T-helper 2 cell treated with Interferon-gamma antibody and Interleukin-4, amounts not matched to agents 100 ng/mL and 5 ng/mL, for 36 hours (primary cell): ENCODE measurements around the gene HEPACAM. TPM values are rescaled to one million over a fixed set of nuclear protein-coding genes. Genes with fewer than 3 reads are reported as not detected.
"Not testable (repeated sequence)": the region's sequence is repeated elsewhere in the genome, so short reads cannot be mapped to it uniquely, and the experiment has no call there.

Experiments used
- intact Hi-C: fragments of 100-400 bp; cut with micrococcal nuclease; formaldehyde crosslinking; loops from one replicate; pipeline ENCODE4 v1.15.1; 2023
- total RNA-seq: library from RNA; stranded (reverse); gene quantifications from 2 replicates; pipeline ENCODE4 v1.2.3, GENCODE V29; 2022

The HEPACAM gene
- not detected in 2 replicates for total RNA-seq

DNA sequence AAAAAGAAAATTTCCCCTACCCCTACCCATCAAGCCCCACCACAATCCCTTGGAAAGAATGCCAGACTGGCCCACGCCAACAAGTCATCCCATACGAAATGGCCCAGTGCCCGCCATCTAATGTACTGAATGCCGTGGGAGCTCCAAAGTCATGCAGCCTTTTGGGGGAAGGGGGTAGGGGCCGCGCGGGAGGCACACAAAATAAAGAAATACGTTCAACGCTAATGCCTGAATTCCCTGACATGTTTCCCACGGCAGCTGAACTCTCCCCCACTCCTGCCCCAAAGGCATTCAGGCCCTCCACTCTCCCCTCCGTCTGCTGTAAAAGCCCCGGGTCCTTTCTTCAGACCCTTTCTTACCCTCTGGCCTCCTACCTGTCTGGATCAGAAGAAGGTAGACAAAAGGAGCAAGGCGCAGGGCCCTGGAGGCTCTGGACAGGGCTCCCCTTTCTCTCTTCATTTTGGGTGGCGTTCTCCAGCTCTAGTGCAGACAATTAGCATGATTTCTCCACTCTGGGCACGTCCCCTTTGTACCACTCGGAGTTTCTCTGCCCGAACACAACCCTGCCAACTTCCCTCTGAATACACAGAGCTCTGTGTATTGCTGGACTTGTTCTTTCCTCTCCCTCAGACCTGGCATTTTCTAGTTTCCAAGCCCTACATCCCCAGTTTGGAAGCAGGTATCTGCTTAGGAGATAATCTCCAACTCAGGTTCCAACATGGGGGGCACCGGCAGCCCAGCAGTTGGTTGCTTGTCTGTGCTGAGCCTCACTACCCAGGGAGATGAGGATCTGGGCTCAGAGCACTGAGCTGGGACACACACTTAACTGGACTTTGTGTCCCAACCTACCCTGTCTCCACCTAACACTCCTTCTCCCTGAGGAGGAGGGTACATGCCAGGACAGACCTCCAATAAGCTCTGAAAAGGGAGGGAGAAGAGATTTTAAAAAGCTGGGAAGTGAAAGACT, at the start of gene HEPACAM:
TSS of gene HEPACAM (minus strand) at position 500 of the 967 bp plus-strand sequence. CDS start at position 459, 41 bp downstream.
- intact Hi-C loops, result no loop called here

GRCh38 chr11:124984512-124984854, 48.6 kb upstream of the HEPACAM start:
- intact Hi-C loops, result no loop called here

DNA sequence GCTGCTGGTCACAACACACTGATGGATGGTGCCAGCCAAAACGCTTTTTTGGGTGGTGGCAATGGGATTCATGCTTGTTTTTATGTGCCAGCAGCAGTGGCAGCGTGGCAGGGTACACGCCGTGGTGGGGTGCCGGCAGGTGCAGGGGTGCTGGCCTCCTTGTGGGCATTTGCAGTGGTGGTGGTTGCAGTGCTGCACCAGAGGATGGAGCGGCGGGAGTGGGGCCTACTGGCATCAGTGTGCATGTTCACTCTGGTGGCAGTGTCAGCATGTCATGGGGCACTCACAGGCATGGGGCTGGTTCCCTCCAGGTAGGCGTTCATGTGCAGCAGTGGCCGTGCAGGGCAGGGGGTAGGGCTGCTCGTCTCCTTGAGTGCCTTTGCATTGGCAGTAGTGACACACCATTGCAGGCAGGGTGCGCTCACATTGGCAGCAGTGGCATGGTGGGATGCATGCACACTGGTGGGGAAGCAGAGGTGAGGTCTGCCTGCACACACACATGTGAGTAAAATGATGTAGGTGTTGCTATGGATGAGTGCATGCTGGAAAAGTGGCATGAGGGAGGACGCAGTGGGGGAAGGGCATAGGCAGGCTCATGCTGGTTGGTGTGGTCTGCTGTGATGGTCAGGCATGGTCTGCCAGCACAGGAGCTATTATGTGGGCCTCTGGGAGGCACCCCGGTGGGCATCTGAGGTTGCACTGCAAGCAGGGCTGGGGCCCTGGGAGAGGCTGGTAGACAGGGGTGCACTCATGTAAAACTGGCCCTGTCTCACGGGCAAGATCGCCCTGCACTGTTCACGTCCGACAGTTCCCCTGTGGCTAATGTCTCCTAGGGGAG, 48.0 kb upstream of the HEPACAM start:
- intact Hi-C loops, result no loop called here

DNA sequence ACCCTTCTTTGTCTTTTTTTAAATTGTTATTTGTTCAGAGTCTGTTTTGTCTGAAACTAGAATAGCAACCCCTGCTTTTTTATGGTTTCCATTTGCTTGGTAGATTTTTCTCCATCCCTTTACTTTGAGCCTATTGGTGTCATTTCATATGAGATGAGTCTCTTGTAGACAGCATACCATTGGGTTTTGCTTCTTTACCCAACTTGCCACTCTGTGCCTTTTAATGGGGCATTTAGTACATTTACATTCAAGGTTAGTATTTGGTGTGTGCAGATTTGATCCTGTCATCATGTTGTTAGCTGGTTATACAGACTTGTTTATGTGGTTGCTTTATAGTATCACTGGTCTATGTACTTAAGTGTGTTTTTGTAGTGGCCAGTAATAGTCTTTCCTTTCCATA, 46.2 kb upstream of the HEPACAM start:
- intact Hi-C loops, result no loop called here

- intact Hi-C loops, result no loop called here
These were observed 42.5 kb upstream of the HEPACAM start for GRCh38 chr11:124978316-124978715.

GRCh38 chr11:124977006-124977405, 41.2 kb upstream of the HEPACAM start:
- intact Hi-C loops, result no loop called here

DNA sequence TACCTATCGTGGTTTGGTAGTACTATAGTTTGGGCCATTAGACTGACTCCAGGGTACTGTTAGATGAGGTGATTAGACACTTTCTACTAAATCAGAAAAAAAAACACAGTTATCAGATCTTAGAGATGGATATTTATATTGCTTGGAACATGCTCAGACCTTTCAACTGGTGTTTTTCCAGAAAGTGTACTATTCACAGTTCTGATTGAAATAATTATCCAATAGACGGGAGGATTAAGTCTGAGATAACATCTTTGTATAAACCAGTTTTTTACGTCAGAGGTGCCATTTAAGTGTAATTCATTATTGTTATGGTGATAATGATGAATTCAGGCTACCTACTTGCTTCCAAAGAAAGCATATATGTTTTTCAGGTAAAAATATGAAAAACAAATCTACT, 40.7 kb upstream of the HEPACAM start:
- intact Hi-C loops, result no loop called here

- intact Hi-C loops, result no loop called here
These were observed 36.0 kb upstream of the HEPACAM start for GRCh38 chr11:124971810-124972209.

DNA sequence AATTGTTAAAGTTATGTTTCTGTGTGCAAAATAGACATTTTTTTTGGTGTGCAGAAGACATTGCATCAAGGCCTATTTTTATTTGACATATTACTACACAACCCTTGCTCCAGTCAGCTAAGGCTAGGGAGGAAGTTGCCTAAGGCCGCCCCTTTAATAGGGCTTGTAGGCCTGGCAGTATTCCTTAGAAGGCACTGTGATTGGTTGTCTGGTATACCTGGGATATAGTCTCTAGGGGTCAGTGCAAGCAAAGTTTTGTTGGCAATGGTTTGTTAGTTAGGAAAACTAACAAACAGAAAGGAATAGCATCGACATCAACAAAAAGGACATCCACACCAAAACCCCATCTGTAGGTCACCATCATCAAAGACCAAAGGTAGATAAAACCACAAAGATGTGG, 35.1 kb upstream of the HEPACAM start:
- intact Hi-C loops, result no loop called here

DNA sequence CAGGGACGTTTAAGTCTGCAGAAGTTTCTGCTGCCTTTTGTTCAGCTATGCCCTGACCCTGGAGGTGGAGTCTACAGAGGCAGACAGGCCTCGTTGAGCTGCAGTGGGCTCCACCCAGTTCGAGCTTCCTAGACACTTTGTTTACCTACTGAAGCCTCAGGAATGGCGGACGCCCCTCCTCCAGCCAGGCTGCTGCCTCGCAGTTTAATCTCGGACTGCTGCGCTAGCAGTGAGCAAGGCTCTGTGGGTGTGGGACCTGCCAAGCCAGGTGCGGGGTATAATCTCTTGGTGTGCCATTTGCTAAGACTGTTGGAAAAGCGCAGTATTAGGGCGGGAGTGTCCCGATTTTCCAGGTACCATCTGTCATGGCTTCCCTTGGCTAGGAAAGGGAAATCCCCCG, 32.4 kb upstream of the HEPACAM start:
- intact Hi-C loops, result not testable (repeated sequence)

DNA sequence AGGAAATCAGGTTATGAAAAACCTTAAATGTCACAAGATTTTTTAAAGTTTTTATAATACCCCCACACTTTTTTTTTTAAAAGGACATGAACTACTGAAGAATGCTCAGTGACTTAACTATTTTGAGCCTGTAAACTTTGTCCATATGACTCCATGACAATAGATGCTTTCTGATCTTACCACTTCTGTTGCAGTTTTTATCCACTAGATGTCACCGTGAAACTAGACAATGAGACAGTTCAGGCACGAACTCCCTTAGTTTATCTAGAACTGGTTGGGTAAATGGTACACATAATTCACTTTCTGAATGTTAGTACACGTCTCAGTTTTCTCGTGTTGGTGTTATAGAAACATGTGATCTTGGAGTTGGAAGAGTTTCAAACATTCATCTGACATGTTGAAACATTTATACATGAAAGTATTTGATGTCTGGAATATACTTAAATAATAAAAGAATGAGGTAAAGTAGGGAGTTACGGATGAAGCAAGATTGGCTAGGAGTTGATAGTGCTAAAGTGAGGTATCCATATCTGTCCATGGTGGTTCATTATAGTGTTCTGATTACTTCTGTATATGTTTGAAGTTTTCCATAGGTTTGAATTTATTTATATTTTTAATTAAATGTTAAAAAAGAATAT, 26.2 kb upstream of the HEPACAM start:
- intact Hi-C loops, result loop anchor here (1.0 to 5.0 kb wide), 4 partner anchors 179 to 910 kb away; no protein-coding TSS in a partner anchor

GRCh38 chr11:124955035-124955434, 19.2 kb upstream of the HEPACAM start:
- intact Hi-C loops, result loop anchor here (2.0 to 10.0 kb wide), 3 partner anchors 282 to 1890 kb away; partner anchors contain the start of genes HSPA8, HYLS1, SIAE and SPA17

DNA sequence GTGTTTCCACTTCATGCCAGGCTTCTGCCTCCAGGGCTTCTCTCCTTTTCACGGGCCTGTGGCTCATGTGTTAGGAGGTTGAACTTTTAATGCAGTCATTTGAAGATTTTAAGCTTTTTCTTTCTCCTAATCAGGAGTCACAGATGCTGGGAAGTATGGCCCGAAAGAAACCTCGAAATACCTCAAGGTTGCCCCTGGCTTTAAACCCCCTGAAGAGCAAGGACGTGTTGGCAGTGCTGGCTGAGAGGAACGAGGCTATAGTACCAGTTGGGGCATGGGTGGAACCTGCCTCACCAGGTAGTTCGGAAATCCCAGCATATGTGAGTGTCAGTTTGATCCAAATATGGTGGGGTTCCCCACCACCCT, 18.7 kb upstream of the HEPACAM start:
- intact Hi-C loops, result loop anchor here (1.0 to 10.0 kb wide), 9 partner anchors 78 to 1890 kb away; partner anchors contain the start of genes FAM118B, HSPA8, HYLS1 and MSANTD2

DNA sequence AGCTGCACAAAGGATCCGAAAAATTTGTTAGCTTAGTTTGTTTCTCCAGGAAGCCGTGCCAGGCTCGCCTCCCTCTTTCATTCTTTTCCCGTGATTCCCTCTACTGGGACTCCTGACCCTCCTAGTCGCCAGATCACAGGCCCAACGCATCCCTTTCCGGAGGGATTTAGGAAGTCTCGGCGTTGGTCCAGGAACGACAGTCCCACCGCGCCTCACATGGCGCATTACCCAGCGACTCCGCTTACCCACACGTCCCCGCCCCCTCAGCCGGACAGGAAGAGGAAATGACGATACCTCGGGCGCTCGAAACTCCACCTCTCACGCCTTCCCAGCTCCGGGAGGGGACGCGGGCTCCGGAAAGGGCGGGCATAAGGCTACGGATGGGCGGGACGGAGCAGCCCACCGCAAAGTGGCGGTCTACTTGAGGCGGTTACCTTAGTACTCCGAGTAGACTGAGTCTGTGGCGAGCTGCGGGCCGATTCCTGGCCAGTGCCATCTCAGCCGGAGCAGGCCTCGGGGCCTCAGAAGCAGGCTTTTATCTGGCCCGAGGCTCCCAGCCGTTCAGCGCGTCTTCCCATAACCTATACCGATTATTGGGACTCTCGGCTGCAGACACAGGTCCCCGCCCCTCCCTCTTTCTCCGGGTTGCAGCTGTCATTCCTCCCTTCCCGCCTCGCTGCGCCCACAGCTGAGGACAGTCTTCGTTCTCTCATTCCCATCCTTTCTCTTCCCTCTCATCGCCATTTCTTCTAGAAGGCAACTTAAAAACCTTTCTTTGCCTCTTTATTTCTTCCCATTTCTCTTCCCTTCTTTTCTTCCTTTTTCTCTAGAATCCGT, 18.1 kb upstream of the HEPACAM start, which contains the start of gene CCDC15:
TSS of gene CCDC15 (plus strand) at position 450 of the 837 bp plus-strand sequence. CDS start 531 bp downstream, outside the sequence.
- intact Hi-C loops, result loop anchor here (1.0 to 10.0 kb wide), 9 partner anchors 78 to 1889 kb away; partner anchors contain the start of genes FAM118B, HSPA8, HYLS1 and MSANTD2

DNA sequence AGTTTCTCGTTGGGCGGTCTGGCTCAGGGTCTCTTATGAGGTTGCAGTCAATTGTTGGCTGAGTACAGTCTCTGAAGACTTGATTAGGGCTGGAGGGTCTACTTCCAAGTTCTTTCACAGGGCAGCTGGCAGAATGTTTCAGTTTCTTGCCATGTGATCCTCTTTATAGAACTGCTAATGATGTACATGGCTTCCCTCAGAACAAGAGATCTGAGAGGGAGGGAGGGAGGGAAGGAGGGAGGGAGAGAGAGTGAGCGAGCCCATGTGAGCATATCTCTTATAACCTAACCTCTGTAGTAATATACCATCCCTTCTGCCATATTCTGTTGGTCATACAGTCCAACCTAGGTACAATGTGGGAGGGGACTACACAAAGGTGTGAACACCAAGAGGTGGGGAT, 15.5 kb upstream of the HEPACAM start:
- intact Hi-C loops, result loop anchor here (2.0 to 10.0 kb wide), 6 partner anchors 149 to 1887 kb away; partner anchors contain the start of genes FAM118B, HSPA8, MSANTD2 and RPUSD4

DNA sequence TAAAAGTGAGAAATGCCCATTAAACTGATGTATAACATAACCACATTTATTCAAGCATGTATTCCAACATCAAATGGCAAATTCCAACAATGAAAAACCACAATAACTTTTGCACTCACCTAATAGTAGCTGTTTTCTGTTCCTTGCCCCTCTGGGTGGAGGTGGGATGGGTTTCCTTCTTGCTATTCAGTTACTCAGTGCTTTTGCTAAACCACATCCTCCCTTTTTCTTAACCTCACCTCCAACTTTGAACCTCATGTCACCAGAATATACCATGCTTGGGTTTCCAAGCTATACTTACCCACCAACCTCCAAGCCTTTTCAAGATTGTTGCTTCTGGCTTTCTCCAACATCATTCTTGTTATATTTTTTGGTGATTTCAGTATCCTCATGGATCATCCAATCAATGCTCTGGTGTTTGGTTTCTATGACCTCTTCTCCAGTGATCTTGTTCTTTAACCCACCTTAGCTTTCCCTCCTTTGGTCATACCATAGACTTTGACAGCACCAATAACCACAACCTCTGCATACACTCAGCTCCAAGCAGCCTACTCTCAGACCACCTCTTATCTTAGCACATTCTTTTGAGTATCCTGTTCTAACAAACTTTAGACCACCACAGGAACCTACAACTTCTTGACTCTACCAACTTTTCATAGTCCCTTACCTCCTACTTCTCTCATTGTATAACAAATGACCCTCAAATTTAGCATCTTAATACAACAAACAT, 14.9 kb upstream of the HEPACAM start:
- intact Hi-C loops, result loop anchor here (2.0 to 10.0 kb wide), 6 partner anchors 148 to 1886 kb away; partner anchors contain the start of genes FAM118B, HSPA8, MSANTD2 and RPUSD4

GRCh38 chr11:124946735-124947141, 10.9 kb upstream of the HEPACAM start:
- intact Hi-C loops, result no loop called here

DNA sequence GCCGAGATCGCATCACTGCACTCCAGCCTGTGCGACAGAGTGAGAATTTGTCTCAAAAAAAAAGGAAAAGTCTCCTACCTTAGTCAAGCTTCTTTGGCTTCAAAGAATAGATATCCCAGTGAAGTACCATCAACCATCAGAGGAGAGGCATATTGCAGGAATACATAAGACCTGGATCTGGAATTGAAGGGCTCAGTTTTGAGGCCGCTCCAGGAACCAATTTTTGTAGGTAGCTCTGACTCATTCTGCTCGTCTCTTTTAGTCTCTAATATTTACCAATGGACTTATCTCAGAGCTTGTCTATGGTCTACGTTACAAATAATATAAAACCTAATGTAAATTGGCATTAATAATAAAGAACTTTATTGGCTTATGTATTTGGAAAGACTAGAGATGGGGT, 10.0 kb upstream of the HEPACAM start:
- intact Hi-C loops, result no loop called here

- intact Hi-C loops, result no loop called here
These were observed 8.7 kb upstream of the HEPACAM start for GRCh38 chr11:124944565-124944964.
